Endothelial cell of umbilical vein (primary cell): ENCODE results near the gene LPP.

Experiments
- CTCF ChIP-seq, 2 donors: IDR thresholded peaks; 1 replicate in 1 of 2; 2 replicates in 1 of 2; pipeline ENCODE4 v1.5.1; 2011; ENCODE audit warnings: low read length in 2 of 2, mild to moderate bottlenecking in 2 of 2, moderate library complexity in 2 of 2, control low read depth in 1 of 2, inconsistent platforms in 1 of 2, low read depth in 1 of 2; ENCODE audit not compliant: insufficient read depth in 1 of 2; ENCODE audit errors: extremely low read depth in 1 of 2
- EZH2 ChIP-seq: IDR thresholded peaks from 2 replicates; pipeline ENCODE4 v1.6.1; 2012; ENCODE audit warnings: borderline replicate concordance, low read depth, mild to moderate bottlenecking, moderate library complexity, low read length, inconsistent platforms; ENCODE audit not compliant: severe bottlenecking
- MAX ChIP-seq: IDR thresholded peaks from 2 replicates; pipeline ENCODE4 v1.6.1; 2011; ENCODE audit not compliant: insufficient read depth, insufficient read length
- POLR2A ChIP-seq: IDR thresholded peaks from 2 replicates; pipeline ENCODE4 v1.6.1; 2012; ENCODE audit warnings: low read depth, mild to moderate bottlenecking, control low read depth, low read length
- POLR2AphosphoS5 ChIP-seq: IDR thresholded peaks from 2 replicates; pipeline ENCODE4 v1.6.1; 2012; ENCODE audit warnings: low read depth, mild to moderate bottlenecking, control low read depth, low read length, moderate library complexity; ENCODE audit not compliant: insufficient read depth

GRCh38 chr3:188253123-188253793 is 99.3 kb downstream of the LPP start:
- no peak for TF ChIP-seq CTCF (IDR thresholded peaks at IDR 0.05; ENCODE audit: extremely low read depth in 1 of 2, insufficient read depth in 1 of 2, low read depth in 1 of 2, low read length in 2 of 2)
- TF ChIP-seq POLR2A = no peak
- TF ChIP-seq POLR2AphosphoS5 = no peak
- TF ChIP-seq EZH2 = no peak
- TF ChIP-seq MAX = no peak
